GM18505 (cell line): ENCODE results near the gene RPL28.
A peak's percentile ranks its signal among the peaks of the same experiment; 100 is the strongest.
"Not testable (repeated sequence)": the region's sequence is repeated elsewhere in the genome, so short reads cannot be mapped to it uniquely, and the experiment has no call there.

Experiments used
- ATAC-seq: cut with Tn5 transposase; IDR thresholded peaks from one replicate; pipeline ENCODE4 v1.9.1; 2021; ENCODE audit not compliant: unreplicated experiment
- POLR2A ChIP-seq: IDR thresholded peaks from 4 replicates; pipeline ENCODE4 v1.6.1; 2011; ENCODE audit warnings: borderline replicate concordance; ENCODE audit not compliant: insufficient read depth, insufficient read length; ENCODE audit errors: extremely low read depth

RPL28 gene

GRCh38 chr19:55402509-55402908 is 16.8 kb downstream of the RPL28 start:
- TF ChIP-seq POLR2A, result no peak
- ATAC-seq, result no peak

- TF ChIP-seq POLR2A, result no peak
These were observed 19.9 kb downstream of the RPL28 start for GRCh38 chr19:55405638-55406037.

GRCh38 chr19:55406091-55406825 is 20.5 kb downstream of the RPL28 start:
- TF ChIP-seq POLR2A, result no peak
- ATAC-seq, result no peak

More at GRCh38 chr19:55405638-55406037, 19.9 kb downstream of the RPL28 start:
- no peak for ATAC-seq

GRCh38 chr19:55406826-55407549 is 21.3 kb downstream of the RPL28 start:
- no peak for TF ChIP-seq POLR2A
- no peak for ATAC-seq

GRCh38 chr19:55407550-55407799 is 21.7 kb downstream of the RPL28 start, which contains the start of gene UBE2S:
UBE2S (minus strand) TSS chr19:55407788; CDS start chr19:55407589, 199 bp downstream.
- ATAC-seq, result peak; percentile 21
- TF ChIP-seq POLR2A, result peak; percentile 99

GRCh38 chr19:55407800-55408532 is 22.2 kb downstream of the RPL28 start:
- peak; percentile 42 for TF ChIP-seq POLR2A
- ATAC-seq, result peak; percentile 74

- TF ChIP-seq POLR2A, result no peak
- no peak for ATAC-seq
These were observed 22.8 kb downstream of the RPL28 start for GRCh38 chr19:55408533-55408872.

GRCh38 chr19:55409179-55409578 is 23.4 kb downstream of the RPL28 start:
- not testable (repeated sequence) for ATAC-seq

GRCh38 chr19:55410168-55410567 is 24.4 kb downstream of the RPL28 start:
- TF ChIP-seq POLR2A, result no peak
- no peak for ATAC-seq

- ATAC-seq, result no peak
- TF ChIP-seq POLR2A, result no peak
These were observed 32.5 kb downstream of the RPL28 start for GRCh38 chr19:55418185-55418584.

GRCh38 chr19:55419103-55419502 is 33.4 kb downstream of the RPL28 start:
- no peak for ATAC-seq
- TF ChIP-seq POLR2A, result no peak

- TF ChIP-seq POLR2A, result no peak
- no peak for ATAC-seq
These were observed 34.0 kb downstream of the RPL28 start for GRCh38 chr19:55419624-55420236.

- not testable (repeated sequence) for ATAC-seq
These were observed 35.5 kb downstream of the RPL28 start for GRCh38 chr19:55421281-55421680.
